GM12801 (cell line): ENCODE measurements around the gene ABHD15.

Source experiments
- TF ChIP-seq, protein P1 (sequence below): IDR thresholded peaks from one replicate; pipeline ENCODE4 v1.5.1; 2011; ENCODE audit warnings: control low read depth; ENCODE audit not compliant: insufficient read length; ENCODE audit errors: extremely low read depth

Gene ABHD15

DNA sequence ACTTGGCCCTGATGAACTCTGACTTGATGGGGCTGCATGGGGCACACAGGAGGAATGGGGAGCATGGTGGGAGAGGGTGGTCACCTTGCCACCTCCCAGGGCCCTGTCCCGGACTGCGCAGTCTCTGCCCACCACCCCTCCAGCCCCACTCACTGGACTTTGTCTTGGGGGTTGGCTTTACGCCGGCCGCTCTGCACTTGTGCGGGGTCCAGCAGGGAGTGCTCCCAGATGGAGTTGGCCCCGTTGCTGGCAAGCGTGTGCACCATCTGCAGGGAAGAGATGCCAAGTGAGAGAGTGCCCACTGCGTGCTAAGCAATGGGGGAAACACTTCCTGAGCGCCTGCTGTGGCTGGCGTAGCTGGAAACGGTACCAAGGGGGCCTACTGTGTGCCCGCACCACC is 15.9 kb upstream of the ABHD15 start:
- TF ChIP-seq, protein P1, sequence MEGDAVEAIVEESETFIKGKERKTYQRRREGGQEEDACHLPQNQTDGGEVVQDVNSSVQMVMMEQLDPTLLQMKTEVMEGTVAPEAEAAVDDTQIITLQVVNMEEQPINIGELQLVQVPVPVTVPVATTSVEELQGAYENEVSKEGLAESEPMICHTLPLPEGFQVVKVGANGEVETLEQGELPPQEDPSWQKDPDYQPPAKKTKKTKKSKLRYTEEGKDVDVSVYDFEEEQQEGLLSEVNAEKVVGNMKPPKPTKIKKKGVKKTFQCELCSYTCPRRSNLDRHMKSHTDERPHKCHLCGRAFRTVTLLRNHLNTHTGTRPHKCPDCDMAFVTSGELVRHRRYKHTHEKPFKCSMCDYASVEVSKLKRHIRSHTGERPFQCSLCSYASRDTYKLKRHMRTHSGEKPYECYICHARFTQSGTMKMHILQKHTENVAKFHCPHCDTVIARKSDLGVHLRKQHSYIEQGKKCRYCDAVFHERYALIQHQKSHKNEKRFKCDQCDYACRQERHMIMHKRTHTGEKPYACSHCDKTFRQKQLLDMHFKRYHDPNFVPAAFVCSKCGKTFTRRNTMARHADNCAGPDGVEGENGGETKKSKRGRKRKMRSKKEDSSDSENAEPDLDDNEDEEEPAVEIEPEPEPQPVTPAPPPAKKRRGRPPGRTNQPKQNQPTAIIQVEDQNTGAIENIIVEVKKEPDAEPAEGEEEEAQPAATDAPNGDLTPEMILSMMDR: no peak

DNA sequence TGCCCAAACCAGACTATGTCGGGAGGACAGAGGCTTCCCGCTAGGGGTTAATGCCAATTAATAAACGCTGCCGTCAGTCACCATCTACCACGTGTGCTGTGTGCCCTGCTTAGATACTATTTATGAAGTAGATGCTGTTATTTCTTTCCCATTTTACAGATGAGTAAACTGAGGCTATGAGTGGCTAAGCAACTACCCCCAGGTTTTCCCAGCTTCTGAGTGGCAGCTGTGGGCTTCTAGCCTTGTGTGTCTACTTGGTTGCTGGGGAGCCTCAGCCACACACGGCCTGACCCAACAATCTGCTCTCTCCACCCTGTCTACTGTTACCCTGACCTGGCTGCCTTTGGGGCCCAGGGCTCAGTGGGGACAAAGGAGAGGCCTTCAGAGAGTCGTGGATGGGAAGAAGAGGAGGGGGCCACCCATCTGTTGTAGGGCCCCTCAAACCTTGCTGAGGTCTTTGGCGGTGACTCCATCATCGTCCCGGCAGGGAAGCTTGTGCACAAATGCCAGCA is 15.5 kb upstream of the ABHD15 start:
- TF ChIP-seq, protein P1: no peak

DNA sequence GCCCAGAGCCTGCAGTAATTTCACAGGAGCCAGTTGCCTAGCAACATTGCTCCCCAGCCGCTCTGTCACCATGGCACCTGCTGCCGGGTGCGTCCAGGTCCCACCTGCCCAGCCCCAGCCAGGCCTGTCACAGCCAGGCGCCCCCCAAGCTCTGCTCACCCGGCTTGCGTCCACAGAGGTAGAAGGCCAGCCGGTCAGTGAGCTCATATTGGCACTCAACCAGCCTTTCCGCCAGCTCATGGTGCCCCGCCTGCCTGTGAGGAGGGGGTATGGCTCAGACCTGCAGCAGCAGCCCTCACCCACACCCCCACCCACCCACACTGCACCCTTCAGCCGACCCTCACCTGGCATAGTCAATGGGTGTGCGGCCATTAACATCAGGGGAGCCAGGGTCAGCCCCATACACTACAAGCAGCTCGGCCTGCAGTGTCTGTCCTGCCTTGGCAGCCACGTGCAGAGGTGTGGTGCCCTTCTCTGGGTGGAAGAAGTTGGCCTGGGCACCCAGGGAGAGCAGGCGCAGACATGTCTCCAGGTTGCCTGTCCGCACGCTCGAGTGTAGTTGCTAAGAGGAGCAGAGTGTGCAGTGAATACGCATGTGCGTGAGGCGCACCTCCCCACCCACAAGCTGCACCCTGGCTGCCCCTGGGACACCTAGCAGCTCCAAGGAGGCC is 14.9 kb upstream of the ABHD15 start:
- TF ChIP-seq, protein P1: no peak

DNA sequence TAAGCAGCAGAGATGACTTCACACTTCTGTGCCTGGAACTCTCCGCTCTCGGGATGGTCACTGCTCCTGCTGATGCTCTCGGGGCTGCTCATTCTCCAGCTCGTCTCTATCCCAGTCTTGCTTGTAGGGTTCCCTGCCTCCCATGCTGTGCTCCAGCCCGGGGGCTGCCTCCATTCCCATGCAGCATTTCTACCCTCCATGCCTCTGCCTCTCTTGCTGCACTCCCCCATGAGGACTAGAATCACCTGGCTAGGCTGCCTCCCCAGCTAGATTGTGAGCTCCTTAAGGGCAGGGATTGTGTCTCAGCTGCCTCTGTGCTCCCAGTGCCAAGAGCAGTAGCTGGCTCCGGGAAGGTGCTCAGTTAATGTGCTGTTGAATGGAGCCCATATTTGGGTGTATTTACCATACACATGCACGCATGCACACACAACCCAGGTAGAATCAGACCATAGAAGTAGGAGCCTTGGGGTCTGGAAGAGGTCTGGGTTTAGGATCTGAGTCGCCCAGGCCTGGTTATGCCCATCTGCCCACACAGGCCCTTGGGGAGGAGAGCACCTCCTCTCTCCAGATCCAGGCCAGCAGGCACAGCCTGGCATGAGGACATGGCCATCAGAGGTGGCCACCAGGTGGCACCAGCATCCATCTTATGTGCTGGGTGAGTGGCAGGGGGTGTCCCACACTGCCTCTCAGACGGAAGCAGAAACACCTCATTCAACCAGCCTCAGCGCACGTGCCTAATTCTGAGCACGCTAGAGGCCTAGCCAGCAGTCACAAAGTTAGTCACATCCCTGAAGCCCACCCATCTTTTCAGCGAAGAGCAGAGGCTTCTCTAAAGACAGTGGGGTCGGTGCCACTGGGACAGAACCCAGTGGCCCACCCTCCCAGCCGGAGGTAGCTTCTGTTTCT is 13.3 kb upstream of the ABHD15 start:
- TF ChIP-seq, protein P1: peak; percentile 78

DNA sequence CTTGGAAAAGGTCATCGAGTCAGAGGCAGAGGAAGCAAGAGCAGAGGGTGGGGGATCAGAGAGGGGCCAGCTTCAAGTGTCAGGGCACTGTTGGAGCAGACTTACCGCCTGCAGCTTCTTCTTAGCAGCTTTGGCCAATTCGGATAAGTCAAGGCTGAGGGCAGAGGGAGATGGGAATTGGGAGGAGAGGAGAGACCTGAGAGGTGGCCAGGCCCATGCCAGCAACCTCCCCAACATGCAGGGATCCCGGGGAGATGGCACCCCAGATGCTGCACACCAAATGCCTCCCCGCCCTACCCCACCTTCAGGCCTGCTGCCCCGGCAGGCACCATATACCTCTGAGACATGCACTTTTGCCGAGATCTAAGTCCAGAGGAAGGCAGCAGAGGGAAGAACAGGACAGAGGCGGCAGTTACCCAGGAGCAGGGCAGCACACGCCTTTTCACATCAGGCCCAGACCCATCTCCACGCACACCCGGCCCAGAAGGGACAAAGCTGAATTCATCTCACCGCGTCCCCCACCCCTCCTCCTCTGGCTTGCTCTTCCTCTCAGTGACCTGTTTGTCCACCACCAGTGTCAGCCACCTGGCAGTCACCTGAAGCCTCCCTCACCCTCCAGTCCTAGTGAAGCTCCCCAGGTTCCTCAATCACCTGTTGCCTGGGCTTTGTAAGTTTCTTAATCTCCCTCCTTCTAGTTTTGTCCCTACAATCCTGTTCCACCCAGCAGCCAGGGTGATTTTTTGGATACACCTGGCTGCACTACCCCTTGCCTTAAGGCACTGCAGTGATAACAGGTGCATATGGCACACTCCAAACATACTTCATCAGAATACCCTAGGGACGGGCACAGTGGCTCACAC is 12.0 kb upstream of the ABHD15 start:
- TF ChIP-seq, protein P1: no peak

DNA sequence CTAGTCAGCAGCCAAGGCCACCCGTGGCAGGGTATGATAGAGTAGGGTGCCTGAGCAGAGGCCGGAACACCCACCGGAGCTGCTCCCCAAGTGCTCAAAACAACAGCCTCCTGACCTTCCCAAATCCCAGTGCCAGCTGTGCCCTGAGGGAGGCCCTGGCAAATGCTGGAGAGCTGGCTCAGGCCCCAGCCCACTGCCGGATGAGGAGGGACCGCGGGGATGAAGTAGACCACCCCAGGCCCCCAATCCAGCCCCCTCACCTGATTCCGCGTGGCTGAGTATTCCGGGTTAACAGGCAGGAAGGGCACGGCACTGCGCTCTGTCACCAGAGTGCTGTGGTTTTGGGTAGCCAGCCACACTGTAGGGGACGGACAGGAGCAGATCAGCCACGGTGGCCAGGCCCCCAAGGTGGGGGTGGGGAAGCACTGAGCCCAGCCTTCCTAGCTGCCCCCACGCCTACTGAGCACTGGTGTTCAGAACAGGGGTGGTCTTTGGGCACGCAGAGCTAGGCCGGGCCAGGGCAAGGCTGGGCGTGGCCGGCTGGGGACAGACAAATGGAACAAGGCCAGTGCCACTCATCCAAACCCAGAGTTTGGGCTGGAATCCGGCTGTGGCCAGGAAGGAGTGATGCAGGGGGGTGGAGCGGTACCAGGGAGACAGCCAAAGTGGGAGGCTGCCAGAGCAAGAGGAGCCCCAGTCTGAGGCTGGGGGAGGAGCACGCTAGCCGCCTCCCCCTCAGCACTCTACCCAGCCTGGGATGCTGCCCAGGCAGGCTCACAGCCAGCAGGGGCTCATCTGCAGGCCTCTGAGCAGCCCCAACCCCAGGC is 10.8 kb upstream of the ABHD15 start:
- TF ChIP-seq, protein P1: no peak
